ENCODE results near the gene PLEKHM2. TPM values are rescaled to one million over a fixed set of nuclear protein-coding genes. Genes with fewer than 3 reads are reported as not detected.

Gene PLEKHM2
- total RNA-seq (10 to 100 TPM; 52.5 to 65.2 (median 59.6) TPM), total RNA-seq (85.9 to 153 (median 109) reads per million in 29 experiments)
- total RNA-seq (2013): 22.8 TPM

- Mint-ChIP-seq H3K36me3 (peaks cover 6% of the 10 kb centered on the region), H3K27ac (peak within 1 kb of the TSS; percentile 85 to 92), H3K27me3 (no peaks in the 10 kb centered on the region), H3K4me1 (peaks cover 28 to 44% (median 35%) of the 10 kb centered on the region in 3 donors), H3K4me3 (peak within 1 kb of the TSS; percentile 78 to 88 (median 88)), H3K9me3 (no peaks in the 10 kb centered on the region)
- Histone ChIP-seq H3K27me3 (replicated peaks in 1 of 2; ENCODE audit: control insufficient read depth in 2 of 2, extremely low read depth in 1 of 2, insufficient read depth in 2 of 2, low read length in 1 of 2) (no peaks in the 10 kb centered on the region), H3K4me1 (ENCODE audit: control insufficient read depth in 1 of 2, extremely low read depth in 1 of 2, insufficient read depth in 2 of 2, low read length in 2 of 2) (peaks cover 7 to 35% of the 10 kb centered on the region in 2 experiments), H3K27ac (ENCODE audit: low read length) (peak within 1 kb of the TSS; percentile 98), H3K9me3 (no peaks in the 10 kb centered on the region), H3K36me3 (ENCODE audit: control insufficient read depth in 2 of 2, extremely low read depth in 1 of 2, insufficient read depth in 1 of 2, low read length in 1 of 2) (no peaks in the 10 kb centered on the region), H3K4me3 (ENCODE audit: control insufficient read depth in 1 of 2, extremely low read depth in 1 of 2, low read length in 1 of 2) (peak within 1 kb of the TSS; percentile 79 to 98)
- WGBS (ENCODE audit: insufficient coverage): under 1% methylated on average over 48 of the region's 52 CpGs
- CTCF ChIA-PET: no interaction called here
- DNase-seq (peak in 34 of 35 experiments; percentile 18 to 76 (median 42)), ATAC-seq (replicated peaks in 1 of 4) (peak; percentile 85 to 93 (median 92))
- POLR2A ChIA-PET: no interaction called here
These were observed at the start of gene PLEKHM2 for GRCh38 chr1:15684042-15684461. Gene PLEKHM2, plus strand, starts transcription at chr1:15684320. Its CDS starts 239 bp downstream, at chr1:15684559.

- DNase-seq (no peak), ATAC-seq (replicated peaks in 1 of 4) (no peak)
- Mint-ChIP-seq H3K27ac (no peak overlapping the region), H3K4me1 (peaks cover 0 to 9% (median 0%) of the 10 kb centered on the region in 3 donors), H3K4me3 (no peak overlapping the region), H3K27me3 (no peaks in the 10 kb centered on the region), H3K36me3 (peaks cover 61% of the 10 kb centered on the region), H3K9me3 (no peaks in the 10 kb centered on the region)
- CTCF ChIA-PET: no interaction called here
- Histone ChIP-seq H3K4me3 (ENCODE audit: control insufficient read depth in 1 of 2, extremely low read depth in 1 of 2, low read length in 1 of 2) (no peak overlapping the region), H3K9me3 (no peaks in the 10 kb centered on the region), H3K27ac (ENCODE audit: low read length) (no peak overlapping the region), H3K36me3 (ENCODE audit: control insufficient read depth in 2 of 2, extremely low read depth in 1 of 2, insufficient read depth in 1 of 2, low read length in 1 of 2) (peaks cover 16 to 82% of the 10 kb centered on the region in 2 donors), H3K4me1 (ENCODE audit: control insufficient read depth in 1 of 2, extremely low read depth in 1 of 2, insufficient read depth in 2 of 2, low read length in 2 of 2) (no peaks in the 10 kb centered on the region), H3K27me3 (replicated peaks in 1 of 2; ENCODE audit: control insufficient read depth in 2 of 2, extremely low read depth in 1 of 2, insufficient read depth in 2 of 2, low read length in 1 of 2) (no peaks in the 10 kb centered on the region)
- 94% methylated on average over 2 of the region's 4 CpGs for WGBS (ENCODE audit: insufficient coverage)
- POLR2A ChIA-PET: interaction anchor here in 1 of 2 donors (0.7 to 1.1 kb wide), 2 partner anchors 9 to 161 kb away, joined by 3 to 6 read pairs; no protein-coding TSS in a partner anchor
These were observed 47.7 kb upstream of the PLEKHM2 start for GRCh38 chr1:15636436-15636835.

- ChIA-PET POLR2A (no interaction called here), CTCF (no interaction called here)
- H3K4me3 ChIP-seq (ENCODE audit: control insufficient read depth in 1 of 2, extremely low read depth in 1 of 2, low read length in 1 of 2): no peak overlapping the region
- H3K27ac ChIP-seq (ENCODE audit: low read length): no peak overlapping the region
- WGBS (ENCODE audit: insufficient coverage): no CpG with 5 or more reads among the region's 4 CpGs
- Mint-ChIP-seq H3K4me3 (no peak overlapping the region), H3K9me3 (no peaks in the 10 kb centered on the region), H3K27ac (no peak overlapping the region), H3K4me1 (peaks cover 0 to 9% (median 0%) of the 10 kb centered on the region in 3 donors), H3K36me3 (peaks cover 64% of the 10 kb centered on the region), H3K27me3 (no peaks in the 10 kb centered on the region)
- DNase-seq (no peak), ATAC-seq (replicated peaks in 1 of 4) (no peak)
- H3K36me3 ChIP-seq (ENCODE audit: control insufficient read depth in 2 of 2, extremely low read depth in 1 of 2, insufficient read depth in 1 of 2, low read length in 1 of 2): peaks cover 16 to 84% of the 10 kb centered on the region in 2 donors
- H3K4me1 ChIP-seq (ENCODE audit: control insufficient read depth in 1 of 2, extremely low read depth in 1 of 2, insufficient read depth in 2 of 2, low read length in 2 of 2): no peaks in the 10 kb centered on the region
- H3K9me3 ChIP-seq: no peaks in the 10 kb centered on the region
- H3K27me3 ChIP-seq (replicated peaks in 1 of 2; ENCODE audit: control insufficient read depth in 2 of 2, extremely low read depth in 1 of 2, insufficient read depth in 2 of 2, low read length in 1 of 2): no peaks in the 10 kb centered on the region
These were observed 46.3 kb upstream of the PLEKHM2 start for GRCh38 chr1:15637826-15638225.

- H3K4me1 ChIP-seq (ENCODE audit: control insufficient read depth in 1 of 2, extremely low read depth in 1 of 2, insufficient read depth in 2 of 2, low read length in 2 of 2): no peaks in the 10 kb centered on the region
- no peak overlapping the region for H3K4me3 ChIP-seq (ENCODE audit: control insufficient read depth in 1 of 2, extremely low read depth in 1 of 2, low read length in 1 of 2)
- peaks cover 16 to 83% of the 10 kb centered on the region in 2 donors for H3K36me3 ChIP-seq (ENCODE audit: control insufficient read depth in 2 of 2, extremely low read depth in 1 of 2, insufficient read depth in 1 of 2, low read length in 1 of 2)
- no peak for ATAC-seq (replicated peaks in 1 of 4)
- CTCF ChIA-PET: no interaction called here
- POLR2A ChIA-PET: interaction anchor here in 1 of 2 donors (0.6 kb wide), 1 partner anchor 641 kb away, joined by 3 read pairs; no protein-coding TSS in a partner anchor
- Mint-ChIP-seq H3K27ac (no peak overlapping the region), H3K36me3 (peaks cover 65% of the 10 kb centered on the region), H3K27me3 (no peaks in the 10 kb centered on the region), H3K9me3 (no peaks in the 10 kb centered on the region), H3K4me3 (no peak overlapping the region), H3K4me1 (peaks cover 0 to 9% (median 0%) of the 10 kb centered on the region in 3 donors)
- H3K27me3 ChIP-seq (replicated peaks in 1 of 2; ENCODE audit: control insufficient read depth in 2 of 2, extremely low read depth in 1 of 2, insufficient read depth in 2 of 2, low read length in 1 of 2): no peaks in the 10 kb centered on the region
- H3K27ac ChIP-seq (ENCODE audit: low read length): no peak overlapping the region
- H3K9me3 ChIP-seq: no peaks in the 10 kb centered on the region
- no peak for DNase-seq
These were observed 44.9 kb upstream of the PLEKHM2 start for GRCh38 chr1:15639262-15639661.

- ChIA-PET POLR2A (interaction anchor here in 1 of 2 donors (0.5 to 0.6 kb wide), 2 partner anchors 641 to 1269 kb away, joined by 3 read pairs; no protein-coding TSS in a partner anchor), CTCF (no interaction called here)
- 100% methylated on average over 2 of the region's 4 CpGs for WGBS (ENCODE audit: insufficient coverage)
- H3K4me1 ChIP-seq (ENCODE audit: control insufficient read depth in 1 of 2, extremely low read depth in 1 of 2, insufficient read depth in 2 of 2, low read length in 2 of 2): no peaks in the 10 kb centered on the region
- H3K4me3 ChIP-seq (ENCODE audit: control insufficient read depth in 1 of 2, extremely low read depth in 1 of 2, low read length in 1 of 2): no peak overlapping the region
- ATAC-seq (replicated peaks in 1 of 4) (no peak), DNase-seq (no peak)
- H3K9me3 ChIP-seq: no peaks in the 10 kb centered on the region
- H3K4me1 Mint-ChIP-seq: peaks cover 0 to 9% (median 0%) of the 10 kb centered on the region in 3 donors
- H3K27ac ChIP-seq (ENCODE audit: low read length): no peak overlapping the region
- no peaks in the 10 kb centered on the region for H3K27me3 Mint-ChIP-seq
- H3K9me3 Mint-ChIP-seq: no peaks in the 10 kb centered on the region
- no peak overlapping the region for H3K4me3 Mint-ChIP-seq
- H3K36me3 Mint-ChIP-seq: peaks cover 63% of the 10 kb centered on the region
- no peak overlapping the region for H3K27ac Mint-ChIP-seq
- no peaks in the 10 kb centered on the region for H3K27me3 ChIP-seq (replicated peaks in 1 of 2; ENCODE audit: control insufficient read depth in 2 of 2, extremely low read depth in 1 of 2, insufficient read depth in 2 of 2, low read length in 1 of 2)
- H3K36me3 ChIP-seq (ENCODE audit: control insufficient read depth in 2 of 2, extremely low read depth in 1 of 2, insufficient read depth in 1 of 2, low read length in 1 of 2): peaks cover 13 to 79% of the 10 kb centered on the region in 2 donors
These were observed 44.2 kb upstream of the PLEKHM2 start for GRCh38 chr1:15639931-15640330.

- H3K4me1 Mint-ChIP-seq: peaks cover 0 to 9% (median 0%) of the 10 kb centered on the region in 3 donors
- no peak overlapping the region for H3K4me3 Mint-ChIP-seq
- H3K4me3 ChIP-seq (ENCODE audit: control insufficient read depth in 1 of 2, extremely low read depth in 1 of 2, low read length in 1 of 2): no peak overlapping the region
- ATAC-seq (replicated peaks in 1 of 4) (no peak), DNase-seq (no peak)
- POLR2A ChIA-PET: interaction anchor here in 1 of 2 donors (0.7 kb wide), 1 partner anchor 1131 kb away, joined by 4 read pairs; no protein-coding TSS in a partner anchor
- no peak overlapping the region for H3K27ac ChIP-seq (ENCODE audit: low read length)
- no peaks in the 10 kb centered on the region for H3K4me1 ChIP-seq (ENCODE audit: control insufficient read depth in 1 of 2, extremely low read depth in 1 of 2, insufficient read depth in 2 of 2, low read length in 2 of 2)
- H3K9me3 Mint-ChIP-seq: no peaks in the 10 kb centered on the region
- peak overlapping the region in 1 of 2 donors; percentile 18 for H3K27ac Mint-ChIP-seq
- peaks cover 13 to 80% of the 10 kb centered on the region in 2 donors for H3K36me3 ChIP-seq (ENCODE audit: control insufficient read depth in 2 of 2, extremely low read depth in 1 of 2, insufficient read depth in 1 of 2, low read length in 1 of 2)
- H3K27me3 ChIP-seq (replicated peaks in 1 of 2; ENCODE audit: control insufficient read depth in 2 of 2, extremely low read depth in 1 of 2, insufficient read depth in 2 of 2, low read length in 1 of 2): no peaks in the 10 kb centered on the region
- CTCF ChIA-PET: no interaction called here
- H3K27me3 Mint-ChIP-seq: no peaks in the 10 kb centered on the region
- peaks cover 68% of the 10 kb centered on the region for H3K36me3 Mint-ChIP-seq
- WGBS (ENCODE audit: insufficient coverage): 94% methylated on average over 3 of the region's 3 CpGs
- H3K9me3 ChIP-seq: no peaks in the 10 kb centered on the region
These were observed 43.5 kb upstream of the PLEKHM2 start for GRCh38 chr1:15640667-15641066.

All from T-cell (primary cell).